Measurements from ENCODE around the gene CARD19.

Gene CARD19

GRCh38 chr9:93086447-93087224, 9.4 kb upstream of the CARD19 start:
- no peak for DNase-seq (ENCODE audit: low read depth in 2 of 3, low spot score in 2 of 3)

- DNase-seq (ENCODE audit: low read depth in 2 of 3, low spot score in 2 of 3) = no peak
These were observed 7.9 kb upstream of the CARD19 start for GRCh38 chr9:93087971-93088655.

GRCh38 chr9:93088656-93089015, 7.4 kb upstream of the CARD19 start:
- DNase-seq (ENCODE audit: low read depth in 2 of 3, low spot score in 2 of 3) = no peak

GRCh38 chr9:93089024-93089423, 7.0 kb upstream of the CARD19 start:
- no peak for DNase-seq (ENCODE audit: low read depth in 2 of 3, low spot score in 2 of 3)

GRCh38 chr9:93089481-93089991, 6.5 kb upstream of the CARD19 start:
- no peak for DNase-seq (ENCODE audit: low read depth in 2 of 3, low spot score in 2 of 3)

GRCh38 chr9:93090091-93090655, 5.8 kb upstream of the CARD19 start:
- no peak for DNase-seq (ENCODE audit: low read depth in 2 of 3, low spot score in 2 of 3)

- no peak for DNase-seq (ENCODE audit: low read depth in 2 of 3, low spot score in 2 of 3)
These were observed 5.0 kb upstream of the CARD19 start for GRCh38 chr9:93091056-93091452.

- DNase-seq (ENCODE audit: low read depth in 2 of 3, low spot score in 2 of 3) = no peak
These were observed 4.5 kb upstream of the CARD19 start for GRCh38 chr9:93091453-93092081.

GRCh38 chr9:93092251-93092991, 3.6 kb upstream of the CARD19 start:
- no peak for DNase-seq (ENCODE audit: low read depth in 2 of 3, low spot score in 2 of 3)

- DNase-seq (ENCODE audit: low read depth in 2 of 3, low spot score in 2 of 3) = no peak
These were observed 2.7 kb upstream of the CARD19 start for GRCh38 chr9:93093127-93093876.

GRCh38 chr9:93093877-93094657, 1.9 kb upstream of the CARD19 start:
- DNase-seq (ENCODE audit: low read depth in 2 of 3, low spot score in 2 of 3) = no peak

GRCh38 chr9:93094658-93095204, 1.3 kb upstream of the CARD19 start:
- DNase-seq (ENCODE audit: low read depth in 2 of 3, low spot score in 2 of 3) = no peak

- peak; percentile 100 for DNase-seq (ENCODE audit: low read depth in 2 of 3, low spot score in 2 of 3)
These were observed 549 bp upstream of the CARD19 start for GRCh38 chr9:93095205-93096130.

- DNase-seq (ENCODE audit: low read depth in 2 of 3, low spot score in 2 of 3) = no peak
These were observed 880 bp downstream of the CARD19 start for GRCh38 chr9:93096811-93097382.

- DNase-seq (ENCODE audit: low read depth in 2 of 3, low spot score in 2 of 3) = no peak
These were observed 1.6 kb downstream of the CARD19 start for GRCh38 chr9:93097511-93098201.

GRCh38 chr9:93098236-93098946, 2.4 kb downstream of the CARD19 start:
- DNase-seq (ENCODE audit: low read depth in 2 of 3, low spot score in 2 of 3) = peak in 1 of 3 experiments; percentile 67

All from activated CD8-positive, alpha-beta memory T cell treated with anti-CD3 and anti-CD28 coated beads for 48 hours (primary cell).